ENCODE data around the gene UGT8. TPM values are rescaled to one million over a fixed set of nuclear protein-coding genes. Genes with fewer than 3 reads are reported as not detected.

UGT8 gene
- total RNA-seq, 1 experiment from 2014 or later, result 15.7 TPM

GRCh38 chr4:114663083-114663482, 64.5 kb downstream of the UGT8 start:
- Histone ChIP-seq H3K56ac (ENCODE audit: insufficient read length, low read depth, low read length) (no peak overlapping the region), H2BK20ac (ENCODE audit: low read depth, low read length, poor library complexity, severe bottlenecking) (no peak overlapping the region), H3K23ac (ENCODE audit: insufficient read length, low read depth, low read length) (no peak overlapping the region), H2BK5ac (ENCODE audit: insufficient read length, low read length) (no peak overlapping the region), H3K27me3 (ENCODE audit: insufficient read depth, low read length) (no peaks in the 10 kb centered on the region), H3K14ac (ENCODE audit: insufficient read depth, low read length) (no peak overlapping the region), H3K18ac (ENCODE audit: insufficient read length, low read depth, low read length) (no peak overlapping the region), H3K4me1 (ENCODE audit: insufficient read depth, low read length) (peaks cover 3% of the 10 kb centered on the region; the same call in 1 of the 2 replicates), H3K9me3 (ENCODE audit: control insufficient read depth, low read depth, low read length) (no peaks in the 10 kb centered on the region), H3K27ac (ENCODE audit: insufficient read length, low read depth, low read length) (no peak overlapping the region), H2AFZ (ENCODE audit: low read length) (no peak overlapping the region), H3K23me2 (ENCODE audit: insufficient read length, low read depth, low read length, poor library complexity, severe bottlenecking) (no peaks in the 10 kb centered on the region), H4K5ac (ENCODE audit: insufficient read length, low read depth, low read length) (no peak overlapping the region), H3K79me1 (ENCODE audit: insufficient read depth, low read depth, low read length, poor library complexity, severe bottlenecking) (no peaks in the 10 kb centered on the region), H3K4me2 (ENCODE audit: insufficient read depth, insufficient read length, low read length) (no peak overlapping the region), H3T11ph (ENCODE audit: low read length) (no peak overlapping the region), H2AK5ac (ENCODE audit: insufficient read length, low read length) (no peak overlapping the region), H2BK120ac (ENCODE audit: low read depth, low read length, poor library complexity, severe bottlenecking) (no peak overlapping the region), H3K9ac (ENCODE audit: extremely low read depth, insufficient read length, low read length) (no peak overlapping the region), H2BK15ac (ENCODE audit: low read depth, low read length) (no peak overlapping the region), H2BK12ac (ENCODE audit: insufficient read length, low read depth, low read length) (no peak overlapping the region), H4K91ac (ENCODE audit: insufficient read length, low read depth, low read length) (no peak overlapping the region), H3K4ac (ENCODE audit: low read depth, low read length) (no peak overlapping the region), H4K20me1 (ENCODE audit: control insufficient read depth, insufficient read depth, insufficient read length) (no peaks in the 10 kb centered on the region), H3K79me2 (ENCODE audit: insufficient read depth, low read length) (peaks cover 2% of the 10 kb centered on the region; the same call in 1 of the 2 replicates), H4K8ac (replicated peaks; ENCODE audit: insufficient read length, low read depth, low read length) (no peak overlapping the region)
- Mint-ChIP-seq H3K27ac (no peak overlapping the region), H3K9me3 (no peaks in the 10 kb centered on the region), H3K4me3 (no peak overlapping the region), H3K27me3 (ENCODE audit: low read depth) (no peaks in the 10 kb centered on the region), H3K36me3 (ENCODE audit: insufficient read depth in 1 of 3, low read depth in 3 of 3) (peaks cover 0 to 5% (median 3%) of the 10 kb centered on the region in 3 experiments; a peak in 6 of 7 replicates), H3K4me1 (peaks cover 12% of the 10 kb centered on the region in 2 experiments; a peak in 3 of 4 replicates)
- no peak for TF ChIP-seq CTCF (conservative IDR thresholded peaks at IDR 0.05)
- no CpG with 5 or more reads among the region's 5 CpGs for WGBS (ENCODE audit: extremely low coverage, insufficient read length, low lambda C conversion rate)
- DNase-seq, result no peak

Measured in H9 (cell line).